A549 (cell line): ENCODE data around the gene YWHAG.

ENCODE experiments used
- EHMT2 ChIP-seq: fragments of 200-600 bp; sonication (generic); IDR thresholded peaks from 2 replicates; pipeline ENCODE4 v1.6.1; 2016; ENCODE audit warnings: antibody characterized with exemption, low read depth, mild to moderate bottlenecking, moderate library complexity
- EP300 ChIP-seq, 2 experiments: fragments of >200 bp; sonication (Bioruptor Twin); formaldehyde crosslinking; IDR thresholded peaks; 2 replicates in 1 of 2; 3 replicates in 1 of 2; pipeline ENCODE4 v1.6.1; 2016 to 2017
- HOXB13 ChIP-seq: fragments of 250-450 bp; sonication (Bioruptor Pico); IDR thresholded peaks from 2 replicates; pipeline ENCODE4 v1.5.0; 2020; ENCODE audit warnings: low read depth, mild to moderate bottlenecking, moderate library complexity
- PHF8 ChIP-seq: fragments of 200-600 bp; sonication (generic); IDR thresholded peaks from 2 replicates; pipeline ENCODE4 v1.6.1; 2016; ENCODE audit warnings: low read depth, mild to moderate bottlenecking, antibody characterized with exemption, moderate library complexity, borderline replicate concordance
- POLR2A ChIP-seq: IDR thresholded peaks from 2 replicates; pipeline ENCODE4 v1.6.1; 2012; ENCODE audit warnings: mild to moderate bottlenecking, low read length
- RCOR1 ChIP-seq: fragments of 150-350 bp; IDR thresholded peaks from 2 replicates; pipeline ENCODE4 v1.6.1; 2014; ENCODE audit warnings: antibody characterized with exemption, low read length, low read depth
- SREBF2 ChIP-seq: fragments of 450-650 bp; IDR thresholded peaks from 2 replicates; pipeline ENCODE4 v1.6.1; 2014; ENCODE audit warnings: mild to moderate bottlenecking, moderate library complexity
- TF ChIP-seq, protein P1 (sequence below): fragments of >200 bp; sonication (Bioruptor Twin); formaldehyde crosslinking; IDR thresholded peaks from 3 replicates; pipeline ENCODE4 v1.5.1; 2016
- TF ChIP-seq, protein P2 (sequence below): fragments of 150-350 bp; IDR thresholded peaks from 2 replicates; pipeline ENCODE4 v1.6.1; 2014; ENCODE audit warnings: low read depth, mild to moderate bottlenecking, low read length

DNA sequence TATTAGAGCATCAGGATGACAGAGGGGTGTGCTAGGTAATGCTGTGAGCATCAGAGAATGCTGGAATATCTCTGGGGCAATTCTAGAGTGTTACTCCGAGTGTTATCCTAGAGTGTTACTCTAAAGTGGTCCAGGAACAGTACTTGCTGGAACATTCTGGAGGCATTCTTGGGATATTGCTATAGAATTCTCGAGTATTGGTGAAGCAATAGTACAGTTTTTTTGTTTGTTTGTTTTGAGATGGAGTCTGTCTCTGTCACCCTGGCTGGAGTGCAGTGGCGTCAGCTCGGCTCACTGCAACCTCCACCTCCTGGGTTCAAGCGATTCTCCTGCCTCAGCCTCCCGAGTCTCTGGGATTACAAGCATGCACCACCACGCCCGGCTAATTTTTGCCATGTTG is 38.1 kb upstream of the YWHAG start:
- TF ChIP-seq, protein P1, sequence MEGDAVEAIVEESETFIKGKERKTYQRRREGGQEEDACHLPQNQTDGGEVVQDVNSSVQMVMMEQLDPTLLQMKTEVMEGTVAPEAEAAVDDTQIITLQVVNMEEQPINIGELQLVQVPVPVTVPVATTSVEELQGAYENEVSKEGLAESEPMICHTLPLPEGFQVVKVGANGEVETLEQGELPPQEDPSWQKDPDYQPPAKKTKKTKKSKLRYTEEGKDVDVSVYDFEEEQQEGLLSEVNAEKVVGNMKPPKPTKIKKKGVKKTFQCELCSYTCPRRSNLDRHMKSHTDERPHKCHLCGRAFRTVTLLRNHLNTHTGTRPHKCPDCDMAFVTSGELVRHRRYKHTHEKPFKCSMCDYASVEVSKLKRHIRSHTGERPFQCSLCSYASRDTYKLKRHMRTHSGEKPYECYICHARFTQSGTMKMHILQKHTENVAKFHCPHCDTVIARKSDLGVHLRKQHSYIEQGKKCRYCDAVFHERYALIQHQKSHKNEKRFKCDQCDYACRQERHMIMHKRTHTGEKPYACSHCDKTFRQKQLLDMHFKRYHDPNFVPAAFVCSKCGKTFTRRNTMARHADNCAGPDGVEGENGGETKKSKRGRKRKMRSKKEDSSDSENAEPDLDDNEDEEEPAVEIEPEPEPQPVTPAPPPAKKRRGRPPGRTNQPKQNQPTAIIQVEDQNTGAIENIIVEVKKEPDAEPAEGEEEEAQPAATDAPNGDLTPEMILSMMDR = no peak
- TF ChIP-seq EHMT2 = no peak
- TF ChIP-seq SREBF2 = no peak
- TF ChIP-seq POLR2A = no peak
- TF ChIP-seq HOXB13 (CRISPR knock-in tag) = no peak
- TF ChIP-seq RCOR1 = no peak
- no peak for TF ChIP-seq PHF8
- TF ChIP-seq EP300 (IDR thresholded peaks at IDR 0.05) = no peak
- TF ChIP-seq, protein P2, sequence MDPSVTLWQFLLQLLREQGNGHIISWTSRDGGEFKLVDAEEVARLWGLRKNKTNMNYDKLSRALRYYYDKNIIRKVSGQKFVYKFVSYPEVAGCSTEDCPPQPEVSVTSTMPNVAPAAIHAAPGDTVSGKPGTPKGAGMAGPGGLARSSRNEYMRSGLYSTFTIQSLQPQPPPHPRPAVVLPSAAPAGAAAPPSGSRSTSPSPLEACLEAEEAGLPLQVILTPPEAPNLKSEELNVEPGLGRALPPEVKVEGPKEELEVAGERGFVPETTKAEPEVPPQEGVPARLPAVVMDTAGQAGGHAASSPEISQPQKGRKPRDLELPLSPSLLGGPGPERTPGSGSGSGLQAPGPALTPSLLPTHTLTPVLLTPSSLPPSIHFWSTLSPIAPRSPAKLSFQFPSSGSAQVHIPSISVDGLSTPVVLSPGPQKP = no peak
